H4 (cell line): Measurements from ENCODE around the gene VASH2. TPM values are rescaled to one million over a fixed set of nuclear protein-coding genes. Genes with fewer than 3 reads are reported as not detected.
"Not testable (repeated sequence)": the region's sequence is repeated elsewhere in the genome, so short reads cannot be mapped to it uniquely, and the experiment has no call there.

ENCODE experiments used
- DNase-seq: peaks from one replicate; pipeline ENCODE4 v3.0.0-alpha.2; 2015; ENCODE audit warnings: low spot score
- total RNA-seq: library from RNA; depleted of rRNA; stranded (reverse); fragments of >200 nt; shearing (Covaris generic); gene quantifications from 2 replicates; pipeline ENCODE4 v1.2.3, GENCODE V29; 2014; rRNA removed

Gene VASH2
- 0.31 and 2.5 TPM in 2 replicates for total RNA-seq

DNA sequence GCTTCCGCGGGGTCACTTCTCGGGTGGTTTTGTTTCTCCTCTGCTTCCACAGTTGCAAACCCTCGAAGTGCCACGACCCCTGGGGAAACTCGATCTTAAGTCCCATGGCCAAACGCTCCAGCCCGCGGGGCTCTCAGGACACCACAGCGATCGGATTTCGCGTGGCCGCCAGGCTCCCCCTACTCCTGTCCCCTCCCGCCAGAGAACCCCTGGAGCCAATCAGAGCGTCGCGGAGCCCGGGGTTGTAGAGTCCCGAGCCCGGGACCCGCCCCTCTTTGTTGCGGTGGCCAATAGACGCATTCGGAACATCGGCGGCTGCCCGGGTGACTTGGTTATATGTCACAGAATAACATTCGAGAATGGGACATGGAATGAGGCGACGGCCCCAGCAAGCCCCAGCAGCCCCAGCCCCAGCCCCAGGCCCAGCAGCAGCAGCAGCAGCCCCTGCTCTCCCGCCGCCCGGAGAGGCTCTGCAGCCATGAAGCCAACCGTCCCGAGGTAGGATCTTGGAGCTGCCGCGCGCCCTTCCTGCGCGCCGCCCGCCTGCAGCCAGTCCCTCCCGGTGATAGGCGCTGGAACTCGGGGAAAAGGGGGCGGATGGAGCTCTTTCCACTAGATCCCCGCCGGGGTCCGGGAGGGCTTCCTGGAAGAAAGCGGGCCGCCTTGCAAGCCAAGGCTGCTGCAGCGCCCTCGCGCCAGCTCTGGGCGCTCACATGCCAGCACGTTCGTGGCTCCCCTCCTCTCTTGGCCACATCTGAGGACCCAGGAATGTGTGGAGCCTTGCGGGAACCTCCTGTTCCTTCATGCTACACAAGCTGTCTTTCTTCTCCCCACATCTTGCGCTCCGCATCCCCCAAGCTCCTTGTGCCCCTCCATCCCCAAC is at the start of gene VASH2:
TSS of gene VASH2 (plus strand) at position 299 of the 883 bp plus-strand sequence. CDS start 1,002 bp downstream, outside the sequence.
- peak; percentile 71 for DNase-seq

DNA sequence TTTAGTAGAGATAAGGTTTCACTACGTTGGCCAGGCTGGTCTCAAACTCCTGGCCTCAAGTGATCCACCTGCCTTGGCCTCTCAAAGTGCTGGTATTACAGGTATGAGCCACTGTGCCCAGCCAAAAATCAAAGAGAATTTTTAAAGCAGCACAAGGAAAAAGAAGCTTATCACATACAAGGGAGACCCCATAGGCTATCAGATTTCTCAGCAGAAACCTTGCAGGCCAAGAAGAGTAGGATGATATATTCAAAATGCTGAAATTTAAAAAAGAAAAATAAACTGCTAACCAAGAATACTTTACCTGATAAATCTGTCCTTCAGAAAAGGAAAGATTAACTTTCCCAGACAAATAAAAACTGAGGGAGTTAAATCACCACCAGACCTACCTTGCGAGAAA is 49.1 kb upstream of the VASH2 start:
- DNase-seq: no peak

DNA sequence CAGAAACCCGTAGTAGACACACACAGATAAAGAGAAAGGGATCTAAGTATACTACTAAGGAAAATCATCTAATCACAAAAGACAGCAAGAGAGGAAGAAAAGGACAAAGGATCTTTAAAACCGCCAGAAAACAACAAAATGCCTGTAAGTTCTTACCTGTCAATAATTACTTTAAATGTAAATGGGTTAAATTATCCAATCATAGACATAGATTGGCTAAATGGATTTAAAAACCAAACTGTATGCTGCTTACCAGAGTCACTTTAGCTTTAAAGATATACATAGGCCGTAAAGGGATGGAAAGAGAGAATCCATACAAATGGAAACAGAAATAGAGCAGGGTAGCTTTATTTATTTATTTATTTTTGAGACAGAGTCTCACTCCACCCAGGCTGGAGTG is 48.3 kb upstream of the VASH2 start:
- DNase-seq: no peak

DNA sequence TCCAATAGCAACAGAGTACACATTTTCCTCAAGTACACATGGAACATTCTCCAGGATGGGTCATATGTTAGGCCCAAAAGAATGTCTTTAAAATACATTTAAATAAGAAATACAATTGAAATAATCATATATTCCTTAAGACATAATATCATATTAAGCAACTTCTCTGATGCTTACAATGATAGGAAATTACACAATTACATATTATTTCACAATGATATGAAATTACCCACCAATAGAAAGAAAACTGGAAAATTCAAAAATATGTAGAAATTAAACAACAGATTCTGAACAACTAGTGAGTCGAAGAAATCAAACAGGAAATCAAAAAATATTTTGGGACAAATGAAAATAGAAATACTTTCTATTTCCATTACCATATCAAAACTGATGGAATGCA is 46.7 kb upstream of the VASH2 start:
- DNase-seq: no peak

DNA sequence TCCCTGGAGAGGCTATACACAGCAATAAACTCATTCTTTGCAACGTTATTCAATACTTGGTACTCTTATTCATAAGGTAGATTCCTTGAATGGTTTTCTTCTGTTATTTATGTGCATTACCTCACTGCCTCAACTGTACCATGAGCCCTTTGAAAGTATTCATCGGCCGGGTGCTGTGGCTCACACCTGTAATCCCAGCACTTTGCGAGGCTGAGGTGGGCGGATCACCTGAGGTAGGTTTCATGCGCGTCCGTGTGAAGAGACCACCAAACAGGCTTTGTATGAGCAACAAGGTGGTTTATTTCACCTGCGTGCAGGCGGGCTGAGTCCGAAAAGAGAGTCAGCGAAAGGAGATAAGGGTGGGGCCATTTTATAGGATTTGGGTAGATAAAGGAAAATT is 42.3 kb upstream of the VASH2 start:
- not testable (repeated sequence) for DNase-seq

DNA sequence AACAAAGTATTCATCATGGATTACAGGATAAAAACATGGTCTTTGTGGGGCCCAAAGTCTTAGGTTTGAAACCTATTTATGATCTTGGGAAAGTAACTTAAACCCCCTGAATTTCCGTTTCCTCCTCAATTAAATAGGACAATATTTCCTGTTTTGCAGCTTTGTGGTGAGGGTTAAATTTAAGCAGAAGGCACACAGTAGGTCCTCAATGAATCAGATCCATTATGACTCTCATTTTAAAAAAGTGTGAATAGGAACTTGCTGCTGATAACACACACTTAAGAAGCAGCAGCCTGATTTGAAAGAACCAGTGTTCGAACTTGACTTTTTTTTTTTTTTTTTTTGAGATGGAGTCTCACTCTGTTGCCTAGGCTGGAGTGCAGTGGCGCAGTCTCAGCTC is 41.4 kb upstream of the VASH2 start:
- no peak for DNase-seq

DNA sequence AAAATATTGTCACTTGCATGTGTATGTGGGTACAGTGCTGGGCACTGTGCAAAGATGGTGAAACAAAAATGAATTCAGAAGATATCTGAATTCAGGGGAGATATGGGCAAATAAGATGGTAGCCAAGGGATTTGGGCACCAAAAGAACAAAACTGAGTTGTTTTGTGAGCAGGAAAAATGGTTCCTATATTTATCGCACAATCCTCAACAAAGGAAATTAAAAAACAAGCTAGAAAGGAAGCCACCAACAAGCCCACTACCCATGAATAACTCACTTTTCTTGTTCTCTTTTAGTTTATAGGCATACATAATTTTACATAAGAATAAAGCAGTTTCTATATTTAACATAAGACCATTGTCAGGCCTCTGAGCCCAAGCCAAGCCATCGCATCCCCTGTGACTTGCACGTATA is 40.7 kb upstream of the VASH2 start:
- no peak for DNase-seq

DNA sequence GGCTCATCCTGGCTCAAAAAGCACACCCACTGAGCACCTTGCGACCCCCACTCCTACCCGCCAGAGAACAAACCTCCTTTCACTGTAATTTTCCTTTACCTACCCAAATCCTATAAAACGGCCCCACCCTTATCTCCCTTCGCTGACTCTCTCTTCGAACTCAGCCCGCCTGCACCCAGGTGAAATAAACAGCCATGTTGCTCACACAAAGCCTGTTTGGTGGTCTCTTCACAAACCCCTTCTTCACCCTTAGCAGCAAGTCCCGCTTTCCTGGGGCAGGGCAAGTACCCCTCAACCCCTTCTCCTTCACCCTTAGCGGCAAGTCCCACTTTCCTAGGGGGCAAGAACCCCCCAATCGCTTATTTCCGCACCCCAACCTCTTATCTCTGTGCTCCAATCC is 40.1 kb upstream of the VASH2 start:
- DNase-seq: not testable (repeated sequence)

DNA sequence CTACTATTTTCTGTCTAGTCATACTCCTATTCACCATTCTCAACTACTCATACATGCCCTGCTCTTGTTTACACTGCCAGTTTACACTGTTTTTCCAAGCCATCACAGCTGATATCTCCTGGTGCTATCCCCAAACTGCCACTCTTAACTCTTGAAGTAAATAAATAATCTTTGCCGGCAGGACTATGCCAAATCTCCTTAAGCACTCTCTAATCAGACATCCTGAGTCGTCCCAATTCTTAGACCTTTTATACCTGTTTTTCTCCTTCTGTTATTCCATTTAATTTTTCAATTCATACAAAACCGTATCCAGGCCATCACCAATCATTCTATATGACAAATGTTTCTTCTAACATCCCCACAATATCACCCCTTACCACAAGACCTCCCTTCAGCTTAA is 36.7 kb upstream of the VASH2 start:
- not testable (repeated sequence) for DNase-seq

DNA sequence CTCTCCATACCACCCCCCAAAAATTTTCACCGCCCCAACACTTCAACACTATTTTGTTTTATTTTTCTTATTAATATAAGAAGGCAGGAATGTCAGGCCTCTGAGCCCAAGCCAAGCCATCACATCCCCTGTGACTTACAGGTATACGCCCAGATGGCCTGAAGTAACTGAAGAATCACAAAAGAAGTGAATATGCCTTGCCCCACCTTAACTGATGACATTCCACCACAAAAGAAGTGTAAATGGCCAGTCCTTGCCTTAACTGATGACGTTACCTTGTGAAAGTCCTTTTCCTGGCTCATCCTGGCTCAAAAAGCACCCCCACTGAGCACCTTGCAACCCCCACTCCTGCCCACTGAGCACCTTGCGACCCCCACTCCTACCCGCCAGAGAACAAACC is 36.2 kb upstream of the VASH2 start:
- not testable (repeated sequence) for DNase-seq

DNA sequence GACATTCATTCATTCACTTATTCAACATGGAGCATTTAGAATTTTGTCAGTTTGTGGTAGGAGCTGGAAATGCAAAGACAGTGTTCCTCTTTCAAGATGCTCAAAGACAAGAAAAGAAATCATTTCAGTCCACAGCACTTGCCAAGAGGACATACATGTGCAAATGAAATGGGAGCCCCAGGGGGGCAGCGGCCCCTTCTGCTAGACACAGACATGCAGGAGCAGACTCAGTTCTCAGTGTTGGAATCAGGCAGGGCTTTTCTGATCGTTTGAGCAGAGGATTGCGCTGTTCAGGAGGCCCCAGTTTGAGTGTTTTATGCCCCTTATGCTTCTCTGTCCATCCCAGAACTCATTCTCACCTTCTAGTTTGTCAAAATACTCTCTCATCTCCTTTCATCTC is 35.6 kb upstream of the VASH2 start:
- no peak for DNase-seq

DNA sequence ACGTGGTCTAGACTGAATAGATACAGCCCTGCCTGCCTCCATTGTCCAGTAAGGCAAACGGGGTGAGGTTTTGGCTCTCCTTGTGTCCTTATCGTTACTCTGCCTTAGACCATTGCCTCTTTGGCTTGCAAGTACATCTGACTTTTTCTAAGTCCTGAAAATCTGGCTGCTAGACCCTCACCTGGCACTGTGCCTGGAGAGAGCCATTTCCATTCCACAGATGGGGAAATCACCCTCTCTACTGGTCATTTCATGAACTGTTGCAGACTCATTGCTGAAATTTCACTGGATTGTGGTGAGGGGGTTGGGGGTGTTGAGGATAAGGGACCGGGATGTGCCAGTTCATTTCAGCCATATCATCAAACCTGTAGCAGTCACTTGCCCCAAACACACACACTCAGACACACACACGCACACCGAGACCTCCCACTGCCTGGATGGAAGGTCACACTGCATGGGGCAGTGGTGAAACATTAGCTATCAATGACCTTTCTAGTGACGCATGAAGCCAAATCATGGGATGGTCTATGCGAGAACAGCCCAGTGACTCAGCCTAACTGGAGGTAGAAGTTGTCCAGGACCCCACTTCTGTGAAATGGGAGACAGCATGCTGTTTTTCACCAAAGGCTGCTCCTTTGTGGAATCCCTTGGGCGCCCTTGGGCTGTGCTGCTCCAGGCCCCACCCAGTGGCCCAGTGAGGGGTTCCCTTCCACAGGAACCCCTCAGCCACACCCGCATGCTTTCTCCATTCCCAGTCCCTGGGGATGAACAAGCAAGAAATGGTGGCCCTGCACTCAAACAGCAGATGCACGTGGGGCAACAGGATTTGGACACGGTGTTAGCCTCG is 34.9 kb upstream of the VASH2 start:
- no peak for DNase-seq

DNA sequence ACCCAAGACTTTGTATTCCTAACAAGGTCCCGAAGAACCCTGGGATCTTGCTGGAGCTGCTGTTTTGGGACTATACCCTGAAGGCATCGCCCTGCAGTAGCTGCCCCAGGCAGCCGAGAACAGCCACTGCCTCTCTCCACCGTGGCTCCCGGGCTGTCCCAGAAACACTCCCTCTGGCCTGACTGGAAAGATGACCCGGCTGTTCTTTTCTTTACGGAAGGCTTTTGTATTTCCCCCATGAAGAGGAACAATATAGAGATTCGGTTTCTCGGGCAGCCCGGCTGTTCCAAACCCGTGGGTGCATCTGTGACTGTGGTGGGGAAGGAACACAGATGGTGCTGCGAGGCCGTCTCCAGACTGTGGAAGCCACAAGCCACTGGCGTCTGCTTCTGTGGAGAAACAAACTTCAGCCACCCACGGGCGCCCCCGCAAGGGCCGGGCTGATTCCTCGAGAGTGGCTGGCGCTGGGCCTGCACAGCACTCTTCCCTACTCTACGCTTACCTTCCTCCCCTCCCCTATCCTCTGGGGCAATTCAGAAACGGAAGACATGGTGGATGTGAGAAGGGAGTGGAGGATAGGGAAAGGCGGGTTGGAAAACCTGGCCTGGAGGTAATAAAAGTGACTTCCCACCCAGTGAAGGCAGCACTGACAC is 33.7 kb upstream of the VASH2 start:
- DNase-seq: peak; percentile 52

DNA sequence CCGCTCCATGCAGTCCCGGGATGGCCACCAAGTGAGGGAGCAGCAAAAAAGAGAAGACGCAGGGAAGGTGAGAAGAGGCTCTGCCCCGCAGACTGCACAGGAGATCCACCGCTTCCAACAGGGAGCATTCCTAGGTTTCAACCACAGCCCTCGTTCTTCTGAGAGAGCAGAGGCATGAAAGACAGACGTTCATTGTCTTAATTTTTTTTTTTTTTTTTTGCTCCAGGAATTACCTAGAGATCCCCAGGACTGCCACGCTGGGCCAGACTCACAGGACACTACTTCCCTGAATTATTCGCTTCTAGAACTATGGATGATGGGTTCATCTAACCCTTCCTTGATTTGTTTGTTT is 33.2 kb upstream of the VASH2 start:
- DNase-seq: no peak

DNA sequence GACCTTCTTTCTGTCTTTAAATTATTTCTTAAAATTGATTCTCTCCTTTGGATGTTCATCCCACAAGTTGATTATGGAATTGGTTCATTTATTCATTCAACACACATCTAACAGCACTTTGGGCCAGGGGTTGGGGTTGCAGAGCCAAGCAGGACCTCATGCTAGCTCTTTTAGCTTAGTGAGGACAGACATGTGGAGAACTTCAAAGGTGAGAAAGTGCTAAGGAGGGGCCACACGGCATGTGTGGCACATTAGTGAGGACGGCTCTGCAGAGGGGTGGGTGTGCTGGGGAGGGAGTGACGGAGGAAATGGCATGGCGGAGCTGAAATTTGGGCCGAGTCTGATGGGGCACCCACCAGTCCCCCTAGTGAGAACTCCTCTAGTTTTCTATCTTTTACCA is 32.5 kb upstream of the VASH2 start:
- DNase-seq: no peak

DNA sequence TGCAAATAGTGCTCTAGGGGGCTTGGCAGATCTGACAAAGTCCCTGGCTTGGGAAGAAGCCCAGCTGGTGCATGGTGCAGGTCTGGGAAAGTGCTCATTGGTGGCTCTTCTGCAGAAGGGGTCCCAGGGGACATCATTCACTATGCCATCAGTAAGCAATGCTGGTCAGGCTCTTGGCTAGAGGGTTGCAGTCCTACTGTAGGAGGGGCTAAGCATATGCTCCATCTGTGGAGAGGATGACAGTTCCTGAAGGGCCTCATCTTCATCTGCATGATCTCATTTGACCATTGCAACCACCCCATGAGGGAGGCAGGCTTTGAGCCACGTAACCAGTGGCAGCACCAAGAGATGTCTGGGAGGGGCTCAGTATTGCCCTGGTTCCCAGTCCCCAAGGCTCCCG is 31.5 kb upstream of the VASH2 start:
- DNase-seq: no peak

DNA sequence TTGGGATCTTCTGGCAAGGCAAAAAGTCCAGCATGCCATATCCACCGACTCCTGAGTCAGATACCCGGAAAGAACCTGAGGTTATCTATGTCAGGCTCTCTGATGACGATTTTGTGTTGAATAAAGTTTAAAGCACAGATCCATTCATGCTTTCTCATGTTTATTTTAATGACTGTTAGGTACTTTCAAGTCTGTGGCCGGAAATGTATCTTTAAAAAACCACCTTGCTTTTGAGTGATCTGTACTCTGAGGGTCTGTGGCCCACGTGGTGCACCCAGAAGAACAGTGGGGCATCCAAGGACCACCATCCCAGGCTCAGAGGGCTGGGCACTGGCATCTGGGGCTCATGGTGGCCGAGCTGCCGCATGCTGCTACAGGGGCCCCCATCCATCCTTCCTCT is 30.1 kb upstream of the VASH2 start:
- no peak for DNase-seq

DNA sequence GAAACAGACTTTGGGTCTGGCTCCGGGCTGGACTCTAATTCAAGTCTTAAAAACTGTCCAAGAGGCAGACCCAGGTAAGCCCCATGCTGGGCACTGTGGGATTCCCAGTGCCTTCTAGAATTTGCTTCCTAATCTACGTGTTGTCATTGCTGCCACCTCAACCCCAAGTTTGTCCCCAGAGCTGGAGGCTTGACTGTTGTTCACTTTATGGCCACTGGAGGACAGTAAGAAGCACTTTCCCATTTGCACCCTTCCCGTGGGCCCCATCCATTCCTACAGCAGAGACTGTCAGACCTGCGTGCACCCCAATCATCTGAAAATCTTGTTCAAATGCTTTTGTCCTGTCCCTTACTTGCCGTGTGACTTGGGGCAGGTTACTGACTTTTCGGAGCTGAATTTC is 29.4 kb upstream of the VASH2 start:
- no peak for DNase-seq

DNA sequence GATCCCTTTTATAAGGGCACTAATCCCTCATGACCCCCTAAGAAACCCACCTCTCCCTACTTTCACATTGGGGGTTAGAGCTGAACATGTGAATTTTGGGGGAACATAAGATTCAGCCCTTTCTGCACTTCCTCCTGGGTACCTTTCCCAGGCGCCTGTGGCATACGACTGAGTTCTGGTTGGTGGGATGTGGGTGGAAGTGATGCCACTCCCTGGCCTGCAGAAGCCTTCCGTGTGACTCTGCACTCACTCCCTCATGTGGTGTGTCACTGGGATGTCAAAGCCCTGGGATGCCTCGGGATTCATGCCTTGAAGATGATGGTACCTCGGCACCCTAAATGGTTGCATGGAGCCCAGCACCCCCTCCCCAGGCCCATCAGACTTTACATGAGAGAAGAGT is 28.3 kb upstream of the VASH2 start:
- no peak for DNase-seq

DNA sequence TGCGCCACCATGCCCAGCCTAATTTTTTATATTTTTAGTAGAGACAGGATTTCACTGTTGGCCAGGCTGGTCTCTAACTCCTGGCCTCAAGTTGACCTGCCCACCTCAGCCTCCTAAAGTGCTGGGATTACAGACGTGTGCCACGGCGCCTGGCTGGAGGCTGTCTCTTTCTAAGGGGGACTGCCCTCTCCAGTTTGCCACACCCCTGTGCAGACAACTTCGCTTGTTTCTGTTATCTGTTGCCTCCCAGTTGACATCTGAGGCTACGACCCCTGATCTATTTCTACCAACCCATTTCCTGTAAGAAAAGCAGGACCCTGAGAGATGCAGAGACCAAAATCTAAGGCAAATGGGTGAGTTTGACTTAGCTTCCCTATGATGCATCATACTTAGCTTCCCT is 24.0 kb upstream of the VASH2 start:
- DNase-seq: no peak

DNA sequence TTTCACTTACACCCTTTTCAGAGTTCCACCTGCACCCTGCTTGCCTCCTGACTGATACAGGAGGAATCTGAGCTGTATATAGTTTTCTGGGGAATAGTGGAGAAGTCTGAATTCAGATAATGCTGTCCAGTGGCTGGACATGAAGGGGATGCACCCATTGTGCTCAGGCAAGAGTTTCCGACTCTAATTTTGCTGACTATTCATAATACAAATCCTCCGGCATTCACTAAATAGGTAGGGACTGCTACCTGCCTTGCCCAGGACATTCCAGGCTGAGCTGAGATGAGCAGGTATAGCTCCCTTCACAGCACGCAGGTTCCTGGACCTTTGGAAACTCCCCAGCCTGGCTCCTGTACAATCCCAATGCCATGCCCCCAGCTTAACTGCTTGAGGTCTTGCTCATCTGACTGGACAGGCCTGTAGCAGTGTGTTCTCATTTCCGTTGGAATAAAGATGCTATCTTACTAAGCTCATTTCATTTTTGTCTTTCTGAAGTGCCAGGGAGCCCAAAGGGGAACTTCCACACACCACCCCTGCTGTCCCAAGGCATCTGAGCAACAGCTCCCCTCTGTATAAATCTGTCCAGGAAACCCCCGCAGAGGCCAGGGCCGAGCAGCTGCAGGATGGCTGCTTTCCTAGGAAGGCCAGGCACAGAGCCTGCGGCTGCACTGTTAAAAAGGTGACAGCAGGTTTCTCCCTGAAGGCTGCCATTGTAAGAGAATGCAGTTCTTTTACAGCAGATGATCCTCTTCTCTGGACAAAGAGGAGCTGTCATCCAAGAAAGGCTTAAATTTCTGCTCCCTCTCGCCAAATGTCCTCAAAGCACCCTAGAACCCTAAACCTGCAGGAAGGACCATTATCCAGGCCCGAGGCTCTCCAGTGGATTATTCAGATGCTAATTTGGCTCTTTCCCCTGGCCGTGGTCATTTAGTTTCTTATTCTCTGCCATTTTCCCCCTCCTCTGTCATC is 21.7 kb upstream of the VASH2 start:
- DNase-seq: no peak
